HG03060 (cell line): ENCODE measurements around the gene ACSM3.
"Not testable (repeated sequence)": the region's sequence is repeated elsewhere in the genome, so short reads cannot be mapped to it uniquely, and the experiment has no call there.

Experiments
- ATAC-seq: cut with Tn5 transposase; IDR thresholded peaks from one replicate; pipeline ENCODE4 v1.9.1; 2021; ENCODE audit warnings: low read depth, moderate number of reproducible peaks; ENCODE audit not compliant: unreplicated experiment

Gene ACSM3

GRCh38 chr16:20803192-20803560 is 39.4 kb downstream of the ACSM3 start:
- no peak for ATAC-seq

- no peak for ATAC-seq
Observed at GRCh38 chr16:20803561-20804214, 39.9 kb downstream of the ACSM3 start.

GRCh38 chr16:20805684-20806167 is 41.9 kb downstream of the ACSM3 start:
- not testable (repeated sequence) for ATAC-seq

GRCh38 chr16:20806168-20807050 is 42.6 kb downstream of the ACSM3 start, which contains the start of the genes ERI2 and REXO5:
ERI2 (minus strand) TSS chr16:20806472; CDS start chr16:20806430, 42 bp downstream.
REXO5 (plus strand) TSS chr16:20806527; CDS start chr16:20806954, 427 bp downstream.
- no peak for ATAC-seq

- ATAC-seq: no peak
Observed at GRCh38 chr16:20807862-20808261, 44.0 kb downstream of the ACSM3 start.

GRCh38 chr16:20811889-20812439 is 48.1 kb downstream of the ACSM3 start:
- ATAC-seq: no peak

- ATAC-seq: no peak
Observed at GRCh38 chr16:20812510-20812909, 48.7 kb downstream of the ACSM3 start.

GRCh38 chr16:20814784-20815183 is 51.0 kb downstream of the ACSM3 start:
- ATAC-seq: no peak

- ATAC-seq: no peak
Observed at GRCh38 chr16:20818929-20819585, 55.2 kb downstream of the ACSM3 start.

- ATAC-seq: no peak
Observed at GRCh38 chr16:20821682-20822081, 57.9 kb downstream of the ACSM3 start.

- ATAC-seq: no peak
Observed at GRCh38 chr16:20822521-20823325, 58.9 kb downstream of the ACSM3 start.

GRCh38 chr16:20826039-20826566 is 62.3 kb downstream of the ACSM3 start:
- no peak for ATAC-seq

- no peak for ATAC-seq
Observed at GRCh38 chr16:20829536-20829935, 65.7 kb downstream of the ACSM3 start.

GRCh38 chr16:20830372-20830771 is 66.6 kb downstream of the ACSM3 start:
- ATAC-seq: no peak

- ATAC-seq: no peak
Observed at GRCh38 chr16:20833086-20833485, 69.3 kb downstream of the ACSM3 start.

- ATAC-seq: no peak
Observed at GRCh38 chr16:20838240-20838639, 74.4 kb downstream of the ACSM3 start.

- ATAC-seq: no peak
Observed at GRCh38 chr16:20839504-20839903, 75.7 kb downstream of the ACSM3 start.

- ATAC-seq: no peak
Observed at GRCh38 chr16:20844054-20844453, 80.2 kb downstream of the ACSM3 start.

GRCh38 chr16:20844588-20844987 is 80.8 kb downstream of the ACSM3 start:
- no peak for ATAC-seq

GRCh38 chr16:20846030-20846429 is 82.2 kb downstream of the ACSM3 start:
- no peak for ATAC-seq
